WTC11 (cell line): ENCODE results near the gene SLC44A1. TPM values are rescaled to one million over a fixed set of nuclear protein-coding genes. Genes with fewer than 3 reads are reported as not detected.

Experiments used
- ATAC-seq: fragments of 200-7000 bp; cut with Tn5 transposase; 2 replicates; pipeline ENCODE4 v1.10.0; 2021; ENCODE audit warnings: mild to moderate bottlenecking, moderate library complexity
- CTCF ChIA-PET: fragments of 300-600 bp; sonication (Branson Sonifier 250); formaldehyde crosslinking; loops from one replicate; lab custom pipeline; 2021; ENCODE audit warnings: antibody characterized with exemption; lab: Charles Lee
- POLR2A ChIA-PET: fragments of 350-600 bp; sonication (Branson Sonifier 250); formaldehyde crosslinking; loops from one replicate; lab custom pipeline; 2021; ENCODE audit warnings: antibody characterized with exemption; lab: Charles Lee
- DNase-seq: peaks from one replicate; pipeline ENCODE4 v3.0.0; 2021; ENCODE audit warnings: low spot score
- H3K27ac Mint-ChIP-seq: 2 replicates; pipeline ENCODE4 v1.8.0; 2021; ENCODE audit warnings: mixed read lengths
- H3K27me3 Mint-ChIP-seq: 2 replicates; pipeline ENCODE4 v1.8.0; 2021; ENCODE audit warnings: low read depth, mild to moderate bottlenecking, moderate library complexity, mixed read lengths
- H3K36me3 Mint-ChIP-seq: 2 replicates; pipeline ENCODE4 v1.8.0; 2021; ENCODE audit warnings: mixed read lengths
- H3K4me1 Mint-ChIP-seq: 2 replicates; pipeline ENCODE4 v1.8.0; 2022; ENCODE audit warnings: mixed read lengths
- H3K4me3 Mint-ChIP-seq: 2 replicates; pipeline ENCODE4 v1.8.0; 2021; ENCODE audit warnings: mild to moderate bottlenecking, moderate library complexity, mixed read lengths
- H3K9me3 Mint-ChIP-seq: 2 replicates; pipeline ENCODE4 v1.8.0; 2021; ENCODE audit warnings: mixed read lengths
- CREB1 ChIP-seq: sonication (generic); formaldehyde crosslinking; IDR thresholded peaks from 2 replicates; pipeline ENCODE4 v1.8.0; 2023; ENCODE audit warnings: mild to moderate bottlenecking, missing genetic modification reagents
- ESRRA ChIP-seq: sonication (generic); formaldehyde crosslinking; IDR thresholded peaks from 2 replicates; pipeline ENCODE4 v1.8.1; 2022; ENCODE audit warnings: mild to moderate bottlenecking, missing genetic modification reagents, borderline replicate concordance
- ETV6 ChIP-seq: sonication (generic); formaldehyde crosslinking; IDR thresholded peaks from 2 replicates; pipeline ENCODE4 v1.8.1; 2022; ENCODE audit warnings: mild to moderate bottlenecking, missing genetic modification reagents
- NR3C1 ChIP-seq: sonication (generic); formaldehyde crosslinking; conservative IDR thresholded peaks from 2 replicates; pipeline ENCODE4 v1.8.1; 2023; ENCODE audit warnings: low read depth, mild to moderate bottlenecking, missing genetic modification reagents
- RELA ChIP-seq: sonication (generic); formaldehyde crosslinking; IDR thresholded peaks from 2 replicates; pipeline ENCODE4 v1.8.1; 2022; ENCODE audit warnings: missing genetic modification reagents, mild to moderate bottlenecking, borderline replicate concordance
- RORB ChIP-seq: fragments of 250-450 bp; sonication (Bioruptor Pico); IDR thresholded peaks from 2 replicates; pipeline ENCODE4 v1.9.0; 2021; ENCODE audit warnings: mild to moderate bottlenecking
- SP1 ChIP-seq: sonication (generic); formaldehyde crosslinking; conservative IDR thresholded peaks from 2 replicates; pipeline ENCODE4 v1.8.1; 2022; ENCODE audit warnings: missing genetic modification reagents
- TEAD1 ChIP-seq: sonication (generic); formaldehyde crosslinking; IDR thresholded peaks from 2 replicates; pipeline ENCODE4 v1.8.0; 2022; ENCODE audit warnings: mild to moderate bottlenecking, missing genetic modification reagents
- ZNF232 ChIP-seq: sonication (generic); formaldehyde crosslinking; IDR thresholded peaks from 2 replicates; pipeline ENCODE4 v1.8.0; 2022; ENCODE audit warnings: mild to moderate bottlenecking, missing genetic modification reagents
- total RNA-seq: library from RNA; stranded (reverse); gene quantifications from 3 replicates; pipeline ENCODE4 v1.2.3, GENCODE V29; 2021
- TF ChIP-seq, protein P1 (sequence below): sonication (generic); formaldehyde crosslinking; IDR thresholded peaks from 2 replicates; pipeline ENCODE4 v1.8.1; 2023; ENCODE audit warnings: mild to moderate bottlenecking, missing genetic modification reagents, moderate library complexity
- TF ChIP-seq, protein P2 (sequence below): sonication (generic); formaldehyde crosslinking; IDR thresholded peaks from 2 replicates; pipeline ENCODE4 v1.8.1; 2023; ENCODE audit warnings: mild to moderate bottlenecking, missing genetic modification reagents, borderline replicate concordance
- TF ChIP-seq, protein P3 (sequence below): sonication (generic); formaldehyde crosslinking; IDR thresholded peaks from 2 replicates; pipeline ENCODE4 v1.8.1; 2022; ENCODE audit warnings: mild to moderate bottlenecking, moderate library complexity, missing genetic modification reagents
- TF ChIP-seq, protein P4 (sequence below): sonication (generic); formaldehyde crosslinking; IDR thresholded peaks from 2 replicates; pipeline ENCODE4 v1.8.0; 2022; ENCODE audit warnings: mild to moderate bottlenecking, missing genetic modification reagents
- TF ChIP-seq, protein P5 (sequence below): fragments of 250-450 bp; sonication (Bioruptor Pico); IDR thresholded peaks from 2 replicates; pipeline ENCODE4 v1.9.0; 2021; ENCODE audit warnings: mild to moderate bottlenecking
- TF ChIP-seq, protein P6 (sequence below): sonication (generic); formaldehyde crosslinking; IDR thresholded peaks from 2 replicates; pipeline ENCODE4 v1.8.1; 2023; ENCODE audit warnings: mild to moderate bottlenecking, missing genetic modification reagents
- TF ChIP-seq, protein P7 (sequence below): sonication (generic); formaldehyde crosslinking; IDR thresholded peaks from 2 replicates; pipeline ENCODE4 v1.8.0; 2023; ENCODE audit warnings: mild to moderate bottlenecking, missing genetic modification reagents

The SLC44A1 gene
- total RNA-seq, 1 experiment from 2014 or later = 48.9 TPM

DNA sequence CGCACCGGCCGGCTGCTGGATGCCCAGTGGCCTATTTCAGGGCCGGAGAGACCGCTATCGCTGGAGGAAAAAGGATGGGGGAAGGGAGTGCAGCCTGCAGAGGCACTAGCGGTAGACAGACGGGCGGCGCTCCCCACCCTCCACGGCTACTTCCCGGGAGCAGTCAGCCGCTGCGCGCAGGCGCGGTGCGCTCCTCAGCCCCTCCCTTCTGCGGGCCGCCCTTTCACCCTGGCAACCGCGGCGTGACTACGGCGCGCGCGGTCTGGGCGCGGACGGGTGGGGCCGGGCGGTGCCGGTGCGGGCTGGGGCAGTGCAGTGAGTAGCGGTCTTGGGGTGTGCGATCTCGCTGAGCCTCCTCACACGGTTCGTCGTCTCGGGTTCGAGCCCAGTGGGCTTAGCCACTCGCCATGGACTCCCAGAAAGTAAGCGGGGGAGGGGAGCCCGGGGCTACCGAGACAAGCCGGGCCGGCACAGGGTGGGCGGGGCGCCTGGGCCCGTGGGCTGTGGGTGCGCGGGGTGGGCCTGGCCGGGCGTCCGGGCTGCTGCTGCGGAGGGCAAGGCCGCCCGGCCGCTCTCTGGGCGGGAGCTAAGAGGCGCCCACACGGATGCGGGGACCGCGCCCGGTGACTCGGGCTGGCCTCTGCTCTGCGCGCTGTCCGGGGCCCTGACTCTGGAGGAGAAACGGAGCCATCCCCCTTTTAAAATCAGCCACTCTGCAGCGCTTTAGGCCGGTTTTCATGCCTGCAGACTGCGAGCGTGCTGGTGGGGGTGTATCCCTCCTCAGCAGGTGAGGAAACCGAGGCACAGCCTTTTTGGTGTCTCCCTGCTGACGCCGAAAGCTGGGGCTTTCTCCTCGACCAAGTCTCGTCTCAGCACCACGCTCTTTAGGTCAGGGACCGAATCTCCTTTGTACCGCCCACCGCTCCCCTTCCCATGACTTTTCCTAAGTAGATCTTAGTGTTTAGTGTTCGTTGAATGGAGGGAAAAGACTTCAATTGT is 203.7 kb downstream of the SLC44A1 start, which contains the start of gene FSD1L (continued):
- TF ChIP-seq, protein P1, sequence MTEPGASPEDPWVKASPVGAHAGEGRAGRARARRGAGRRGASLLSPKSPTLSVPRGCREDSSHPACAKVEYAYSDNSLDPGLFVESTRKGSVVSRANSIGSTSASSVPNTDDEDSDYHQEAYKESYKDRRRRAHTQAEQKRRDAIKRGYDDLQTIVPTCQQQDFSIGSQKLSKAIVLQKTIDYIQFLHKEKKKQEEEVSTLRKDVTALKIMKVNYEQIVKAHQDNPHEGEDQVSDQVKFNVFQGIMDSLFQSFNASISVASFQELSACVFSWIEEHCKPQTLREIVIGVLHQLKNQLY = no peak
- TF ChIP-seq NR3C1 (CRISPR knock-in tag) (no peak), CREB1 (CRISPR knock-in tag) (no peak), ZNF232 (CRISPR knock-in tag) (0 out of 2 replicates have a peak, but pooled peaks have one; percentile 9), TEAD1 (CRISPR knock-in tag) (peak; percentile 26; the same call in 1 of the 2 replicates), RELA (0 out of 2 replicates have a peak, but pooled peaks have one; percentile 32)
- TF ChIP-seq, protein P2, sequence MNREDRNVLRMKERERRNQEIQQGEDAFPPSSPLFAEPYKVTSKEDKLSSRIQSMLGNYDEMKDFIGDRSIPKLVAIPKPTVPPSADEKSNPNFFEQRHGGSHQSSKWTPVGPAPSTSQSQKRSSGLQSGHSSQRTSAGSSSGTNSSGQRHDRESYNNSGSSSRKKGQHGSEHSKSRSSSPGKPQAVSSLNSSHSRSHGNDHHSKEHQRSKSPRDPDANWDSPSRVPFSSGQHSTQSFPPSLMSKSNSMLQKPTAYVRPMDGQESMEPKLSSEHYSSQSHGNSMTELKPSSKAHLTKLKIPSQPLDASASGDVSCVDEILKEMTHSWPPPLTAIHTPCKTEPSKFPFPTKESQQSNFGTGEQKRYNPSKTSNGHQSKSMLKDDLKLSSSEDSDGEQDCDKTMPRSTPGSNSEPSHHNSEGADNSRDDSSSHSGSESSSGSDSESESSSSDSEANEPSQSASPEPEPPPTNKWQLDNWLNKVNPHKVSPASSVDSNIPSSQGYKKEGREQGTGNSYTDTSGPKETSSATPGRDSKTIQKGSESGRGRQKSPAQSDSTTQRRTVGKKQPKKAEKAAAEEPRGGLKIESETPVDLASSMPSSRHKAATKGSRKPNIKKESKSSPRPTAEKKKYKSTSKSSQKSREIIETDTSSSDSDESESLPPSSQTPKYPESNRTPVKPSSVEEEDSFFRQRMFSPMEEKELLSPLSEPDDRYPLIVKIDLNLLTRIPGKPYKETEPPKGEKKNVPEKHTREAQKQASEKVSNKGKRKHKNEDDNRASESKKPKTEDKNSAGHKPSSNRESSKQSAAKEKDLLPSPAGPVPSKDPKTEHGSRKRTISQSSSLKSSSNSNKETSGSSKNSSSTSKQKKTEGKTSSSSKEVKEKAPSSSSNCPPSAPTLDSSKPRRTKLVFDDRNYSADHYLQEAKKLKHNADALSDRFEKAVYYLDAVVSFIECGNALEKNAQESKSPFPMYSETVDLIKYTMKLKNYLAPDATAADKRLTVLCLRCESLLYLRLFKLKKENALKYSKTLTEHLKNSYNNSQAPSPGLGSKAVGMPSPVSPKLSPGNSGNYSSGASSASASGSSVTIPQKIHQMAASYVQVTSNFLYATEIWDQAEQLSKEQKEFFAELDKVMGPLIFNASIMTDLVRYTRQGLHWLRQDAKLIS (CRISPR knock-in tag) = no peak
- TF ChIP-seq, protein P3, sequence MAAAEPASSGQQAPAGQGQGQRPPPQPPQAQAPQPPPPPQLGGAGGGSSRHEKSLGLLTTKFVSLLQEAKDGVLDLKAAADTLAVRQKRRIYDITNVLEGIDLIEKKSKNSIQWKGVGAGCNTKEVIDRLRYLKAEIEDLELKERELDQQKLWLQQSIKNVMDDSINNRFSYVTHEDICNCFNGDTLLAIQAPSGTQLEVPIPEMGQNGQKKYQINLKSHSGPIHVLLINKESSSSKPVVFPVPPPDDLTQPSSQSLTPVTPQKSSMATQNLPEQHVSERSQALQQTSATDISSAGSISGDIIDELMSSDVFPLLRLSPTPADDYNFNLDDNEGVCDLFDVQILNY (CRISPR knock-in tag) = no peak
- TF ChIP-seq, protein P4, sequence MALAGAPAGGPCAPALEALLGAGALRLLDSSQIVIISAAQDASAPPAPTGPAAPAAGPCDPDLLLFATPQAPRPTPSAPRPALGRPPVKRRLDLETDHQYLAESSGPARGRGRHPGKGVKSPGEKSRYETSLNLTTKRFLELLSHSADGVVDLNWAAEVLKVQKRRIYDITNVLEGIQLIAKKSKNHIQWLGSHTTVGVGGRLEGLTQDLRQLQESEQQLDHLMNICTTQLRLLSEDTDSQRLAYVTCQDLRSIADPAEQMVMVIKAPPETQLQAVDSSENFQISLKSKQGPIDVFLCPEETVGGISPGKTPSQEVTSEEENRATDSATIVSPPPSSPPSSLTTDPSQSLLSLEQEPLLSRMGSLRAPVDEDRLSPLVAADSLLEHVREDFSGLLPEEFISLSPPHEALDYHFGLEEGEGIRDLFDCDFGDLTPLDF (CRISPR knock-in tag) = no peak

DNA sequence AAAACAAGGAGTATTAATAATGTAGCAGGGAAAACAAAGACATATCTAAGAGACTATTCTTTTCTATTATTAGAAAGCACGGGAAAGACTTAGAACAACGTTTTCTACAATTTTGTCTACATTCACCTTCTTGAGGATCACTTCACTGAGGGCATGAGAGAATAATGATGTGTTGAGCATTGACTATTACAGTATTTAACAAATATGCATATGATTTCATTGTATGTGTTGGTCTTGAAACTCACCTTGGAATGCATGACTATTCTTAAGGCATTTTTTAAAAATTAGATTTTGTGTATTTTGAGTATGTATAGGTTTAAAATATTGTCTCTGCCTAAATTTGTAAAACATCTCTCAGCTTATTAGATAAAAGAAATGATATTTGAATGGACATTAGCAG is 204.6 kb downstream of the SLC44A1 start:
- H3K27me3 Mint-ChIP-seq = no peaks in the 10 kb centered on the region; the same call in none of the 2 replicates
- ChIA-PET CTCF (interaction anchor here (1.3 to 2.5 kb wide), 3 partner anchors 10 to 34 kb away, joined by 3 to 7 read pairs (median 6); no protein-coding TSS in a partner anchor), POLR2A (no interaction called here)
- no peak for DNase-seq
- H3K36me3 Mint-ChIP-seq = no peaks in the 10 kb centered on the region
- ATAC-seq = no peak
- H3K27ac Mint-ChIP-seq = peak overlapping the region; percentile 93; the same call in 1 of the 2 replicates
- TF ChIP-seq, protein P5, sequence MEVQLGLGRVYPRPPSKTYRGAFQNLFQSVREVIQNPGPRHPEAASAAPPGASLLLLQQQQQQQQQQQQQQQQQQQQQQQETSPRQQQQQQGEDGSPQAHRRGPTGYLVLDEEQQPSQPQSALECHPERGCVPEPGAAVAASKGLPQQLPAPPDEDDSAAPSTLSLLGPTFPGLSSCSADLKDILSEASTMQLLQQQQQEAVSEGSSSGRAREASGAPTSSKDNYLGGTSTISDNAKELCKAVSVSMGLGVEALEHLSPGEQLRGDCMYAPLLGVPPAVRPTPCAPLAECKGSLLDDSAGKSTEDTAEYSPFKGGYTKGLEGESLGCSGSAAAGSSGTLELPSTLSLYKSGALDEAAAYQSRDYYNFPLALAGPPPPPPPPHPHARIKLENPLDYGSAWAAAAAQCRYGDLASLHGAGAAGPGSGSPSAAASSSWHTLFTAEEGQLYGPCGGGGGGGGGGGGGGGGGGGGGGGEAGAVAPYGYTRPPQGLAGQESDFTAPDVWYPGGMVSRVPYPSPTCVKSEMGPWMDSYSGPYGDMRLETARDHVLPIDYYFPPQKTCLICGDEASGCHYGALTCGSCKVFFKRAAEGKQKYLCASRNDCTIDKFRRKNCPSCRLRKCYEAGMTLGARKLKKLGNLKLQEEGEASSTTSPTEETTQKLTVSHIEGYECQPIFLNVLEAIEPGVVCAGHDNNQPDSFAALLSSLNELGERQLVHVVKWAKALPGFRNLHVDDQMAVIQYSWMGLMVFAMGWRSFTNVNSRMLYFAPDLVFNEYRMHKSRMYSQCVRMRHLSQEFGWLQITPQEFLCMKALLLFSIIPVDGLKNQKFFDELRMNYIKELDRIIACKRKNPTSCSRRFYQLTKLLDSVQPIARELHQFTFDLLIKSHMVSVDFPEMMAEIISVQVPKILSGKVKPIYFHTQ (CRISPR knock-in tag) = no peak
- TF ChIP-seq, protein P6, sequence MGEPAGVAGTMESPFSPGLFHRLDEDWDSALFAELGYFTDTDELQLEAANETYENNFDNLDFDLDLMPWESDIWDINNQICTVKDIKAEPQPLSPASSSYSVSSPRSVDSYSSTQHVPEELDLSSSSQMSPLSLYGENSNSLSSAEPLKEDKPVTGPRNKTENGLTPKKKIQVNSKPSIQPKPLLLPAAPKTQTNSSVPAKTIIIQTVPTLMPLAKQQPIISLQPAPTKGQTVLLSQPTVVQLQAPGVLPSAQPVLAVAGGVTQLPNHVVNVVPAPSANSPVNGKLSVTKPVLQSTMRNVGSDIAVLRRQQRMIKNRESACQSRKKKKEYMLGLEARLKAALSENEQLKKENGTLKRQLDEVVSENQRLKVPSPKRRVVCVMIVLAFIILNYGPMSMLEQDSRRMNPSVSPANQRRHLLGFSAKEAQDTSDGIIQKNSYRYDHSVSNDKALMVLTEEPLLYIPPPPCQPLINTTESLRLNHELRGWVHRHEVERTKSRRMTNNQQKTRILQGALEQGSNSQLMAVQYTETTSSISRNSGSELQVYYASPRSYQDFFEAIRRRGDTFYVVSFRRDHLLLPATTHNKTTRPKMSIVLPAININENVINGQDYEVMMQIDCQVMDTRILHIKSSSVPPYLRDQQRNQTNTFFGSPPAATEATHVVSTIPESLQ (CRISPR knock-in tag) = no peak
- TF ChIP-seq RORB (CRISPR knock-in tag) (no peak), TEAD1 (CRISPR knock-in tag) (no peak), ESRRA (CRISPR knock-in tag) (no peak), SP1 (CRISPR knock-in tag) (no peak), ETV6 (CRISPR knock-in tag) (no peak)
- TF ChIP-seq, protein P7, sequence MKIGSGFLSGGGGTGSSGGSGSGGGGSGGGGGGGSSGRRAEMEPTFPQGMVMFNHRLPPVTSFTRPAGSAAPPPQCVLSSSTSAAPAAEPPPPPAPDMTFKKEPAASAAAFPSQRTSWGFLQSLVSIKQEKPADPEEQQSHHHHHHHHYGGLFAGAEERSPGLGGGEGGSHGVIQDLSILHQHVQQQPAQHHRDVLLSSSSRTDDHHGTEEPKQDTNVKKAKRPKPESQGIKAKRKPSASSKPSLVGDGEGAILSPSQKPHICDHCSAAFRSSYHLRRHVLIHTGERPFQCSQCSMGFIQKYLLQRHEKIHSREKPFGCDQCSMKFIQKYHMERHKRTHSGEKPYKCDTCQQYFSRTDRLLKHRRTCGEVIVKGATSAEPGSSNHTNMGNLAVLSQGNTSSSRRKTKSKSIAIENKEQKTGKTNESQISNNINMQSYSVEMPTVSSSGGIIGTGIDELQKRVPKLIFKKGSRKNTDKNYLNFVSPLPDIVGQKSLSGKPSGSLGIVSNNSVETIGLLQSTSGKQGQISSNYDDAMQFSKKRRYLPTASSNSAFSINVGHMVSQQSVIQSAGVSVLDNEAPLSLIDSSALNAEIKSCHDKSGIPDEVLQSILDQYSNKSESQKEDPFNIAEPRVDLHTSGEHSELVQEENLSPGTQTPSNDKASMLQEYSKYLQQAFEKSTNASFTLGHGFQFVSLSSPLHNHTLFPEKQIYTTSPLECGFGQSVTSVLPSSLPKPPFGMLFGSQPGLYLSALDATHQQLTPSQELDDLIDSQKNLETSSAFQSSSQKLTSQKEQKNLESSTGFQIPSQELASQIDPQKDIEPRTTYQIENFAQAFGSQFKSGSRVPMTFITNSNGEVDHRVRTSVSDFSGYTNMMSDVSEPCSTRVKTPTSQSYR (CRISPR knock-in tag) = no peak
- no peaks in the 10 kb centered on the region for H3K9me3 Mint-ChIP-seq
- peaks cover 36% of the 10 kb centered on the region for H3K4me1 Mint-ChIP-seq
- H3K4me3 Mint-ChIP-seq = peak overlapping the region; percentile 88
